HepG2 (cell line): ENCODE measurements around the gene CAPN12. TPM values are rescaled to one million over a fixed set of nuclear protein-coding genes. Genes with fewer than 3 reads are reported as not detected.

Experiments used
- ASH2L ChIP-seq: fragments of 300-600, 200-600 bp; sonication (generic); IDR thresholded peaks from 2 replicates; pipeline ENCODE4 v1.7.0; 2017; ENCODE audit warnings: low read depth, mild to moderate bottlenecking, moderate library complexity, mixed read lengths, low read length; ENCODE audit not compliant: insufficient read length
- MTA3 ChIP-seq: sonication (generic); formaldehyde crosslinking; IDR thresholded peaks from 2 replicates; pipeline ENCODE4 v1.4.0; 2020; ENCODE audit warnings: missing genetic modification reagents
- NCOA5 ChIP-seq: sonication (generic); formaldehyde crosslinking; IDR thresholded peaks from 2 replicates; pipeline ENCODE4 v1.4.0; 2020; ENCODE audit warnings: missing genetic modification reagents
- NRL ChIP-seq: sonication (generic); formaldehyde crosslinking; IDR thresholded peaks from 2 replicates; pipeline ENCODE4 v1.5.0; 2020; ENCODE audit warnings: missing genetic modification reagents, mild to moderate bottlenecking, moderate library complexity, borderline replicate concordance
- RAD51 ChIP-seq: fragments of 450-650 bp; IDR thresholded peaks from 2 replicates; pipeline ENCODE4 v1.6.1; 2016; ENCODE audit warnings: borderline replicate concordance
- RXRB ChIP-seq: IDR thresholded peaks from 2 replicates; pipeline ENCODE4 v1.6.1; 2016; ENCODE audit warnings: borderline replicate concordance, missing genetic modification reagents, missing compliant biosample characterization
- ZFP37 ChIP-seq: sonication (generic); formaldehyde crosslinking; IDR thresholded peaks from 2 replicates; pipeline ENCODE4 v1.4.0; 2020; ENCODE audit warnings: missing genetic modification reagents, borderline replicate concordance
- ZKSCAN1 ChIP-seq: fragments of 150-350 bp; IDR thresholded peaks from 2 replicates; pipeline ENCODE4 v1.6.1; 2014; ENCODE audit warnings: low read length
- ZNF20 ChIP-seq: sonication (generic); formaldehyde crosslinking; IDR thresholded peaks from 2 replicates; pipeline ENCODE4 v1.4.0; 2020; ENCODE audit warnings: mild to moderate bottlenecking, moderate library complexity, missing genetic modification reagents
- ZNF569 ChIP-seq: sonication (generic); formaldehyde crosslinking; IDR thresholded peaks from 2 replicates; pipeline ENCODE4 v1.5.0; 2020; ENCODE audit warnings: mild to moderate bottlenecking, missing genetic modification reagents, moderate library complexity, borderline replicate concordance
- polyA plus RNA-seq, 8 experiments: library from polyadenylated mRNA; depleted of rRNA in 3 of 8; stranded (reverse) in 7 of 8; unstranded in 1 of 8; fragments of >200 nt; fragmentation: Illumina TruSeq in 4 of 8; extraction: Trizol in 4 of 8; gene quantifications; 2 replicates each; pipeline versions ENCODE4 v1.2.1 to v1.2.3, GENCODE V29; 2011 to 2016; ENCODE audit warnings: low read depth in 4 of 8, missing spikeins in 1 of 8, mixed read lengths in 1 of 8; ENCODE audit not compliant: insufficient read depth in 1 of 8
- total RNA-seq, 5 experiments: library from RNA; depleted of rRNA; stranded (reverse); fragments of >200 nt; fragmentation: Illumina TruSeq; extraction: Trizol; gene quantifications; 2 replicates each; pipeline ENCODE4 v1.2.3, GENCODE V29; 2016; ENCODE audit warnings: low read depth in 1 of 5
- TF ChIP-seq, protein P1 (sequence below): sonication (generic); formaldehyde crosslinking; conservative IDR thresholded peaks from 2 replicates; pipeline ENCODE4 v1.4.0; 2020; ENCODE audit warnings: mild to moderate bottlenecking, missing genetic modification reagents, moderate library complexity
- TF ChIP-seq, protein P2 (sequence below): sonication (generic); formaldehyde crosslinking; IDR thresholded peaks from 2 replicates; pipeline ENCODE4 v1.5.1; 2020; ENCODE audit warnings: mild to moderate bottlenecking, moderate library complexity, missing genetic modification reagents
- TF ChIP-seq, protein P3 (sequence below): sonication (generic); formaldehyde crosslinking; IDR thresholded peaks from 2 replicates; pipeline ENCODE4 v1.8.1; 2023; ENCODE audit warnings: mild to moderate bottlenecking, missing genetic modification reagents
- TF ChIP-seq, protein P4 (sequence below): sonication (generic); formaldehyde crosslinking; IDR thresholded peaks from 2 replicates; pipeline ENCODE4 v1.4.0; 2020; ENCODE audit warnings: missing genetic modification reagents; ENCODE audit errors: not compliant biosample characterization

The CAPN12 gene
- total and polyA plus RNA-seq, 2 of the 13 experiments (the other 11 are each of a cell fraction or from before 2014, with no cell fraction given): 1.6 to 13.6 TPM

DNA sequence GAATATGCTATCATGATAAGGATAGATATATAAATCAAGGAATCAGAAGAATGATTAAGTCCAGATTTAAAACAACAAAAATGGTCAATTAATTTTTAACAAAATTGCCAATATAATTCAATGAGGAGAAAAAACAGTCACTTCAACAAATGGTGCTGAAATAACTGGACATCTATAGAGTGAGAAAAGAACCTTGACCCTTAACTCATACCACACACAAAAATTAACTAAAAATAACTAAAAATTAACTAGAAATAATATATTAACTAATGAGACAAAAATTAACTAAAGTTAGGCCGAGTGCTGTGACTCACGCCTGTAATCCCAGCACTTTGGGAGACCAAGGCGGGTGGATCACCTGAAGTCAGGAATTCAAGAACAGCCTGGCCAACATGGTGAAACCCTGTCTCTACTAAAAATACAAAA lies 19.5 kb upstream of the CAPN12 start (continued):
- TF ChIP-seq ZFP37 (CRISPR knock-in tag) (no peak), ZNF569 (CRISPR knock-in tag) (no peak), MTA3 (CRISPR knock-in tag) (no peak), NRL (CRISPR knock-in tag) (no peak), RXRB (CRISPR knock-in tag) (peak; percentile 33; the same call in 1 of the 2 replicates), ZNF20 (CRISPR knock-in tag) (no peak), RAD51 (peak; percentile 24; the same call in 1 of the 2 replicates), ZKSCAN1 (no peak), NCOA5 (CRISPR knock-in tag) (no peak), ASH2L (peak; percentile 56)
- TF ChIP-seq, protein P1, sequence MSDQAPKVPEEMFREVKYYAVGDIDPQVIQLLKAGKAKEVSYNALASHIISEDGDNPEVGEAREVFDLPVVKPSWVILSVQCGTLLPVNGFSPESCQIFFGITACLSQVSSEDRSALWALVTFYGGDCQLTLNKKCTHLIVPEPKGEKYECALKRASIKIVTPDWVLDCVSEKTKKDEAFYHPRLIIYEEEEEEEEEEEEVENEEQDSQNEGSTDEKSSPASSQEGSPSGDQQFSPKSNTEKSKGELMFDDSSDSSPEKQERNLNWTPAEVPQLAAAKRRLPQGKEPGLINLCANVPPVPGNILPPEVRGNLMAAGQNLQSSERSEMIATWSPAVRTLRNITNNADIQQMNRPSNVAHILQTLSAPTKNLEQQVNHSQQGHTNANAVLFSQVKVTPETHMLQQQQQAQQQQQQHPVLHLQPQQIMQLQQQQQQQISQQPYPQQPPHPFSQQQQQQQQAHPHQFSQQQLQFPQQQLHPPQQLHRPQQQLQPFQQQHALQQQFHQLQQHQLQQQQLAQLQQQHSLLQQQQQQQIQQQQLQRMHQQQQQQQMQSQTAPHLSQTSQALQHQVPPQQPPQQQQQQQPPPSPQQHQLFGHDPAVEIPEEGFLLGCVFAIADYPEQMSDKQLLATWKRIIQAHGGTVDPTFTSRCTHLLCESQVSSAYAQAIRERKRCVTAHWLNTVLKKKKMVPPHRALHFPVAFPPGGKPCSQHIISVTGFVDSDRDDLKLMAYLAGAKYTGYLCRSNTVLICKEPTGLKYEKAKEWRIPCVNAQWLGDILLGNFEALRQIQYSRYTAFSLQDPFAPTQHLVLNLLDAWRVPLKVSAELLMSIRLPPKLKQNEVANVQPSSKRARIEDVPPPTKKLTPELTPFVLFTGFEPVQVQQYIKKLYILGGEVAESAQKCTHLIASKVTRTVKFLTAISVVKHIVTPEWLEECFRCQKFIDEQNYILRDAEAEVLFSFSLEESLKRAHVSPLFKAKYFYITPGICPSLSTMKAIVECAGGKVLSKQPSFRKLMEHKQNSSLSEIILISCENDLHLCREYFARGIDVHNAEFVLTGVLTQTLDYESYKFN: peak; percentile 77
- TF ChIP-seq, protein P2, sequence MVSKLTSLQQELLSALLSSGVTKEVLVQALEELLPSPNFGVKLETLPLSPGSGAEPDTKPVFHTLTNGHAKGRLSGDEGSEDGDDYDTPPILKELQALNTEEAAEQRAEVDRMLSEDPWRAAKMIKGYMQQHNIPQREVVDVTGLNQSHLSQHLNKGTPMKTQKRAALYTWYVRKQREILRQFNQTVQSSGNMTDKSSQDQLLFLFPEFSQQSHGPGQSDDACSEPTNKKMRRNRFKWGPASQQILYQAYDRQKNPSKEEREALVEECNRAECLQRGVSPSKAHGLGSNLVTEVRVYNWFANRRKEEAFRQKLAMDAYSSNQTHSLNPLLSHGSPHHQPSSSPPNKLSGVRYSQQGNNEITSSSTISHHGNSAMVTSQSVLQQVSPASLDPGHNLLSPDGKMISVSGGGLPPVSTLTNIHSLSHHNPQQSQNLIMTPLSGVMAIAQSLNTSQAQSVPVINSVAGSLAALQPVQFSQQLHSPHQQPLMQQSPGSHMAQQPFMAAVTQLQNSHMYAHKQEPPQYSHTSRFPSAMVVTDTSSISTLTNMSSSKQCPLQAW (CRISPR knock-in tag): 0 out of 2 replicates have a peak, but pooled peaks have one; percentile 19
- TF ChIP-seq, protein P3, sequence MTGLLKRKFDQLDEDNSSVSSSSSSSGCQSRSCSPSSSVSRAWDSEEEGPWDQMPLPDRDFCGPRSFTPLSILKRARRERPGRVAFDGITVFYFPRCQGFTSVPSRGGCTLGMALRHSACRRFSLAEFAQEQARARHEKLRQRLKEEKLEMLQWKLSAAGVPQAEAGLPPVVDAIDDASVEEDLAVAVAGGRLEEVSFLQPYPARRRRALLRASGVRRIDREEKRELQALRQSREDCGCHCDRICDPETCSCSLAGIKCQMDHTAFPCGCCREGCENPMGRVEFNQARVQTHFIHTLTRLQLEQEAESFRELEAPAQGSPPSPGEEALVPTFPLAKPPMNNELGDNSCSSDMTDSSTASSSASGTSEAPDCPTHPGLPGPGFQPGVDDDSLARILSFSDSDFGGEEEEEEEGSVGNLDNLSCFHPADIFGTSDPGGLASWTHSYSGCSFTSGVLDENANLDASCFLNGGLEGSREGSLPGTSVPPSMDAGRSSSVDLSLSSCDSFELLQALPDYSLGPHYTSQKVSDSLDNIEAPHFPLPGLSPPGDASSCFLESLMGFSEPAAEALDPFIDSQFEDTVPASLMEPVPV: no peak
- TF ChIP-seq, protein P4, sequence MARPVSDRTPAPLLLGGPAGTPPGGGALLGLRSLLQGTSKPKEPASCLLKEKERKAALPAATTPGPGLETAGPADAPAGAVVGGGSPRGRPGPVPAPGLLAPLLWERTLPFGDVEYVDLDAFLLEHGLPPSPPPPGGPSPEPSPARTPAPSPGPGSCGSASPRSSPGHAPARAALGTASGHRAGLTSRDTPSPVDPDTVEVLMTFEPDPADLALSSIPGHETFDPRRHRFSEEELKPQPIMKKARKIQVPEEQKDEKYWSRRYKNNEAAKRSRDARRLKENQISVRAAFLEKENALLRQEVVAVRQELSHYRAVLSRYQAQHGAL (CRISPR knock-in tag): no peak
- TF ChIP-seq, all 625 proteins: peak for 27
